HG03139 (cell line): Measurements from ENCODE around the gene WFDC11.
"Not testable (repeated sequence)": the region's sequence is repeated elsewhere in the genome, so short reads cannot be mapped to it uniquely, and the experiment has no call there.

Experiments
- ATAC-seq: cut with Tn5 transposase; IDR thresholded peaks from one replicate; pipeline ENCODE4 v1.9.1; 2021; ENCODE audit not compliant: unreplicated experiment

The WFDC11 gene

GRCh38 chr20:45670139-45670538 lies at the start of gene WFDC11:
Gene WFDC11 (minus strand): TSS chr20:45670239. CDS start chr20:45650600, 19,639 bp downstream.
- no peak for ATAC-seq

GRCh38 chr20:45716141-45716688 lies 46.2 kb upstream of the WFDC11 start:
- ATAC-seq: not testable (repeated sequence)

GRCh38 chr20:45704969-45705637 lies 35.1 kb upstream of the WFDC11 start, which contains the start of gene WFDC10B:
Gene WFDC10B (minus strand): TSS chr20:45705019. CDS start chr20:45685992, 19,027 bp downstream.
- ATAC-seq: no peak

- no peak for ATAC-seq
Measured at GRCh38 chr20:45701873-45702272, 31.8 kb upstream of the WFDC11 start, which contains the start of gene WFDC13. Gene WFDC13 (plus strand): TSS chr20:45702038. CDS start chr20:45702124, 86 bp downstream.

- ATAC-seq: no peak
Measured at GRCh38 chr20:45701104-45701503, 31.1 kb upstream of the WFDC11 start.

GRCh38 chr20:45695496-45695895 lies 25.5 kb upstream of the WFDC11 start:
- ATAC-seq: no peak

- ATAC-seq: not testable (repeated sequence)
Measured at GRCh38 chr20:45693346-45693745, 23.3 kb upstream of the WFDC11 start.

- no peak for ATAC-seq
Measured at GRCh38 chr20:45685896-45686295, 15.9 kb upstream of the WFDC11 start.

- ATAC-seq: no peak
Measured at GRCh38 chr20:45679650-45680049, 9.6 kb upstream of the WFDC11 start.

- no peak for ATAC-seq
Measured at GRCh38 chr20:45672765-45673164, 2.7 kb upstream of the WFDC11 start.

GRCh38 chr20:45657038-45657437 lies 13.0 kb downstream of the WFDC11 start:
- not testable (repeated sequence) for ATAC-seq

- not testable (repeated sequence) for ATAC-seq
Measured at GRCh38 chr20:45651726-45652125, 18.3 kb downstream of the WFDC11 start.

- ATAC-seq: no peak
Measured at GRCh38 chr20:45649312-45649863, 20.7 kb downstream of the WFDC11 start.

GRCh38 chr20:45647441-45648050 lies 22.5 kb downstream of the WFDC11 start:
- ATAC-seq: no peak

- no peak for ATAC-seq
Measured at GRCh38 chr20:45646875-45647274, 23.2 kb downstream of the WFDC11 start.

GRCh38 chr20:45645869-45646268 lies 24.2 kb downstream of the WFDC11 start:
- not testable (repeated sequence) for ATAC-seq

GRCh38 chr20:45641076-45641475 lies 29.0 kb downstream of the WFDC11 start:
- ATAC-seq: not testable (repeated sequence)

GRCh38 chr20:45639687-45640086 lies 30.4 kb downstream of the WFDC11 start:
- ATAC-seq: no peak

GRCh38 chr20:45636513-45636912 lies 33.5 kb downstream of the WFDC11 start:
- ATAC-seq: no peak

- ATAC-seq: no peak
Measured at GRCh38 chr20:45631184-45631583, 38.9 kb downstream of the WFDC11 start, which contains the start of gene WFDC9. Gene WFDC9 (minus strand): TSS chr20:45631284. CDS start chr20:45610181, 21,103 bp downstream.

GRCh38 chr20:45630371-45630770 lies 39.7 kb downstream of the WFDC11 start:
- no peak for ATAC-seq
